ENCODE data around the gene TMEM138. TPM values are rescaled to one million over a fixed set of nuclear protein-coding genes. Genes with fewer than 3 reads are reported as not detected.

Gene TMEM138
- total and polyA plus RNA-seq, 2 of the 13 experiments (the other 11 are each of a cell fraction or from before 2014, with no cell fraction given) = 43.5 to 61.0 TPM

DNA sequence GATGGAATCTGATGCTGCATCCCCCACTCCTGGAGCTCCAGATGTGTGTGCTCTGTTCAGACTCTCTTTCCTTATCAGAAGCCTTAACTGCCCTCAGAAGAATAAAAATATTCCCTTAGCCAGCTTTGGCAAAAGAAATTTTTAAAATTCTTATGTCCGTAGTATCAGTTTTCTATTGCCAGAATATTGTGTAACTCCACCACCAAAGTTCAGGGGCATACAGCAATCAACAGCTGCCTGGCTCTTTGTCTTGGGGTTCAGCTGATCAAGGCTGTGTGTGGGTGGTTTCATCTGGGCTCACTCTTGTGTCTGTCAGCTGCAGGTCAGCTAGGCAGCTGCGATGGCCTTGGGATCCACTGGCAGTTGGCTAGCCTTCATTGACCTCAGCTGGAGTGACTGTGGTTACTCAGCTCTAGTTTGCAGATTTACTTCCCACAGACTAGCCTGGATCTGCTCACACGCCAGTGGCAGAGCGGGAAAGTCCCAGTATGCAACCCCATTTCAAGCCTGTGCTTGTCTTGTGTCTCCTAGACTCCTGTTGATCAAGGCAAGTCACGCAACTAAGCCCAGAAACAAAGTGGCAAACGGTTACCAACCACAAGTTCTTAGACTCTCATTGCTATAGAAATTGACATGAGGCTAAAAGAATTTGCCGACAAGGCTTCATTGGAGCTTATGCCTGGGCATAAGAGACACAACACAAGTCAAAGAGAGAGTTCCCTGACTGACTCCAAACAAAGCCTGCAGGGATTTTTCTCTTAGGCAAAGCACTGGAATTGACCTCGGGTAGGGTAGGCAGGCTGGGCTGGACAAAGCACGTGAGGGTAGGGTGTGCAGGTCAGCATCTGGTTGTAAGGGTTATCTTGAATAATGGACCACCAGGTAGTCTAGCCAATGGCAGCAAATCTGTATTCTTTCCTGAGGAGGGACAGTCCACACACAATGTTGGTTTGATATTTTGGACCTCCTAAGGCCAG lies 7.5 kb downstream of the TMEM138 start (continued):
- TF ChIP-seq, protein P1, sequence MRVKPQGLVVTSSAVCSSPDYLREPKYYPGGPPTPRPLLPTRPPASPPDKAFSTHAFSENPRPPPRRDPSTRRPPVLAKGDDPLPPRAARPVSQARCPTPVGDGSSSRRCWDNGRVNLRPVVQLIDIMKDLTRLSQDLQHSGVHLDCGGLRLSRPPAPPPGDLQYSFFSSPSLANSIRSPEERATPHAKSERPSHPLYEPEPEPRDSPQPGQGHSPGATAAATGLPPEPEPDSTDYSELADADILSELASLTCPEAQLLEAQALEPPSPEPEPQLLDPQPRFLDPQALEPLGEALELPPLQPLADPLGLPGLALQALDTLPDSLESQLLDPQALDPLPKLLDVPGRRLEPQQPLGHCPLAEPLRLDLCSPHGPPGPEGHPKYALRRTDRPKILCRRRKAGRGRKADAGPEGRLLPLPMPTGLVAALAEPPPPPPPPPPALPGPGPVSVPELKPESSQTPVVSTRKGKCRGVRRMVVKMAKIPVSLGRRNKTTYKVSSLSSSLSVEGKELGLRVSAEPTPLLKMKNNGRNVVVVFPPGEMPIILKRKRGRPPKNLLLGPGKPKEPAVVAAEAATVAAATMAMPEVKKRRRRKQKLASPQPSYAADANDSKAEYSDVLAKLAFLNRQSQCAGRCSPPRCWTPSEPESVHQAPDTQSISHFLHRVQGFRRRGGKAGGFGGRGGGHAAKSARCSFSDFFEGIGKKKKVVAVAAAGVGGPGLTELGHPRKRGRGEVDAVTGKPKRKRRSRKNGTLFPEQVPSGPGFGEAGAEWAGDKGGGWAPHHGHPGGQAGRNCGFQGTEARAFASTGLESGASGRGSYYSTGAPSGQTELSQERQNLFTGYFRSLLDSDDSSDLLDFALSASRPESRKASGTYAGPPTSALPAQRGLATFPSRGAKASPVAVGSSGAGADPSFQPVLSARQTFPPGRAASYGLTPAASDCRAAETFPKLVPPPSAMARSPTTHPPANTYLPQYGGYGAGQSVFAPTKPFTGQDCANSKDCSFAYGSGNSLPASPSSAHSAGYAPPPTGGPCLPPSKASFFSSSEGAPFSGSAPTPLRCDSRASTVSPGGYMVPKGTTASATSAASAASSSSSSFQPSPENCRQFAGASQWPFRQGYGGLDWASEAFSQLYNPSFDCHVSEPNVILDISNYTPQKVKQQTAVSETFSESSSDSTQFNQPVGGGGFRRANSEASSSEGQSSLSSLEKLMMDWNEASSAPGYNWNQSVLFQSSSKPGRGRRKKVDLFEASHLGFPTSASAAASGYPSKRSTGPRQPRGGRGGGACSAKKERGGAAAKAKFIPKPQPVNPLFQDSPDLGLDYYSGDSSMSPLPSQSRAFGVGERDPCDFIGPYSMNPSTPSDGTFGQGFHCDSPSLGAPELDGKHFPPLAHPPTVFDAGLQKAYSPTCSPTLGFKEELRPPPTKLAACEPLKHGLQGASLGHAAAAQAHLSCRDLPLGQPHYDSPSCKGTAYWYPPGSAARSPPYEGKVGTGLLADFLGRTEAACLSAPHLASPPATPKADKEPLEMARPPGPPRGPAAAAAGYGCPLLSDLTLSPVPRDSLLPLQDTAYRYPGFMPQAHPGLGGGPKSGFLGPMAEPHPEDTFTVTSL (CRISPR knock-in tag; IDR thresholded peaks at IDR 0.05; ENCODE audit: borderline replicate concordance) = peak; percentile 51; the same call in 1 of the 2 replicates
- TF ChIP-seq SALL1 (CRISPR knock-in tag; IDR thresholded peaks at IDR 0.05) (peak; percentile 96), ZSCAN31 (CRISPR knock-in tag; IDR thresholded peaks at IDR 0.05; ENCODE audit: low read depth) (peak; percentile 85; the same call in 1 of the 2 replicates), KLF12 (CRISPR knock-in tag; IDR thresholded peaks at IDR 0.05; ENCODE audit: borderline replicate concordance) (peak; percentile 51; the same call in 1 of the 2 replicates), LRRFIP1 (CRISPR knock-in tag; conservative IDR thresholded peaks at IDR 0.05) (no peak), MIXL1 (CRISPR knock-in tag; IDR thresholded peaks at IDR 0.05) (peak; percentile 73; the same call in 1 of the 2 replicates), SP2 (CRISPR knock-in tag; IDR thresholded peaks at IDR 0.05) (no peak), IRX3 (CRISPR knock-in tag; IDR thresholded peaks at IDR 0.05; ENCODE audit: borderline replicate concordance, low read depth) (no peak), SOX6 (IDR thresholded peaks at IDR 0.05) (no peak), SOX6 (CRISPR knock-in tag; IDR thresholded peaks at IDR 0.05) (peak; percentile 97), YEATS2 (CRISPR knock-in tag; IDR thresholded peaks at IDR 0.05; ENCODE audit: borderline replicate concordance) (no peak), ZNF644 (CRISPR knock-in tag; IDR thresholded peaks at IDR 0.05; ENCODE audit: low read depth) (peak; percentile 92), THAP9 (CRISPR knock-in tag; IDR thresholded peaks at IDR 0.05; ENCODE audit: borderline replicate concordance) (no peak), BCL6 (CRISPR knock-in tag; IDR thresholded peaks at IDR 0.05) (peak; percentile 48)
- TF ChIP-seq, protein P2, sequence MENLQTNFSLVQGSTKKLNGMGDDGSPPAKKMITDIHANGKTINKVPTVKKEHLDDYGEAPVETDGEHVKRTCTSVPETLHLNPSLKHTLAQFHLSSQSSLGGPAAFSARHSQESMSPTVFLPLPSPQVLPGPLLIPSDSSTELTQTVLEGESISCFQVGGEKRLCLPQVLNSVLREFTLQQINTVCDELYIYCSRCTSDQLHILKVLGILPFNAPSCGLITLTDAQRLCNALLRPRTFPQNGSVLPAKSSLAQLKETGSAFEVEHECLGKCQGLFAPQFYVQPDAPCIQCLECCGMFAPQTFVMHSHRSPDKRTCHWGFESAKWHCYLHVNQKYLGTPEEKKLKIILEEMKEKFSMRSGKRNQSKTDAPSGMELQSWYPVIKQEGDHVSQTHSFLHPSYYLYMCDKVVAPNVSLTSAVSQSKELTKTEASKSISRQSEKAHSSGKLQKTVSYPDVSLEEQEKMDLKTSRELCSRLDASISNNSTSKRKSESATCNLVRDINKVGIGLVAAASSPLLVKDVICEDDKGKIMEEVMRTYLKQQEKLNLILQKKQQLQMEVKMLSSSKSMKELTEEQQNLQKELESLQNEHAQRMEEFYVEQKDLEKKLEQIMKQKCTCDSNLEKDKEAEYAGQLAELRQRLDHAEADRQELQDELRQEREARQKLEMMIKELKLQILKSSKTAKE (CRISPR knock-in tag; IDR thresholded peaks at IDR 0.05; ENCODE audit: borderline replicate concordance) = peak; percentile 73
